ENCODE results near the gene WBP2.
"Not testable (repeated sequence)": the region's sequence is repeated elsewhere in the genome, so short reads cannot be mapped to it uniquely, and the experiment has no call there.

WBP2 gene

GRCh38 chr17:75865404-75866188 is 10.5 kb upstream of the WBP2 start:
- not testable (repeated sequence) for DNase-seq

GRCh38 chr17:75864887-75865286 is 9.8 kb upstream of the WBP2 start:
- DNase-seq = not testable (repeated sequence)

- DNase-seq = peak in 1 of 2 donors; percentile 22
Measured at GRCh38 chr17:75864448-75864871, 9.3 kb upstream of the WBP2 start.

GRCh38 chr17:75861927-75862317 is 6.8 kb upstream of the WBP2 start:
- DNase-seq = no peak

GRCh38 chr17:75859358-75859757 is 4.2 kb upstream of the WBP2 start:
- DNase-seq = not testable (repeated sequence)

- DNase-seq = no peak
Measured at GRCh38 chr17:75856062-75856756, 1.1 kb upstream of the WBP2 start.

- DNase-seq = no peak
Measured at GRCh38 chr17:75854881-75855309, 240 bp downstream of the WBP2 start.

GRCh38 chr17:75854101-75854748 is 910 bp downstream of the WBP2 start:
- DNase-seq = no peak

- DNase-seq = no peak
Measured at GRCh38 chr17:75853433-75853832, 1.7 kb downstream of the WBP2 start.

GRCh38 chr17:75851693-75851991 is 3.5 kb downstream of the WBP2 start:
- not testable (repeated sequence) for DNase-seq

GRCh38 chr17:75850928-75851692 is 4.0 kb downstream of the WBP2 start:
- DNase-seq = no peak

GRCh38 chr17:75849724-75850123 is 5.4 kb downstream of the WBP2 start:
- no peak for DNase-seq

- no peak for DNase-seq
Measured at GRCh38 chr17:75849279-75849646, 5.9 kb downstream of the WBP2 start.

- DNase-seq = peak in 1 of 2 donors; percentile 12
Measured at GRCh38 chr17:75848523-75849278, 6.4 kb downstream of the WBP2 start.

- DNase-seq = no peak
Measured at GRCh38 chr17:75847614-75848522, 7.3 kb downstream of the WBP2 start.

- no peak for DNase-seq
Measured at GRCh38 chr17:75846692-75847613, 8.2 kb downstream of the WBP2 start.

GRCh38 chr17:75845933-75846691 is 9.0 kb downstream of the WBP2 start:
- DNase-seq = no peak

GRCh38 chr17:75845058-75845711 is 9.9 kb downstream of the WBP2 start:
- peak; percentile 58 to 70 for DNase-seq

- DNase-seq = no peak
Measured at GRCh38 chr17:75844530-75845057, 10.5 kb downstream of the WBP2 start.

Data from bone marrow (tissue), 2 donors.